H1 (cell line): Measurements from ENCODE around the gene GRID2.

Experiments used
- BRCA1 ChIP-seq: IDR thresholded peaks from 2 replicates; pipeline ENCODE4 v1.6.1; 2012; ENCODE audit warnings: low read depth, low read length, improper control_type of control experiment
- EZH2 ChIP-seq: fragments of 200-600 bp; sonication (generic); IDR thresholded peaks from 2 replicates; pipeline ENCODE4 v1.7.1; 2012; ENCODE audit warnings: low read depth, mild to moderate bottlenecking, moderate library complexity, low read length, inconsistent platforms; ENCODE audit not compliant: severe bottlenecking
- MAX ChIP-seq: IDR thresholded peaks from 2 replicates; pipeline ENCODE4 v1.6.1; 2012; ENCODE audit warnings: inconsistent platforms
- PHF8 ChIP-seq: fragments of 200-600 bp; sonication (generic); conservative IDR thresholded peaks from 2 replicates; pipeline ENCODE4 v1.7.1; 2012; ENCODE audit warnings: low read depth, mild to moderate bottlenecking, inconsistent platforms, low read length, moderate library complexity
- POLR2AphosphoS5 ChIP-seq: IDR thresholded peaks from 2 replicates; pipeline ENCODE4 v1.6.1; 2011; ENCODE audit warnings: low read depth, low read length
- SIN3A ChIP-seq, 2 experiments: IDR thresholded peaks in 1 of 2; conservative IDR thresholded peaks in 1 of 2; 2 replicates each; pipeline ENCODE4 v1.6.1; 2011 to 2012; ENCODE audit warnings: low read length in 2 of 2, improper control_type of control experiment in 1 of 2, low read depth in 1 of 2, mild to moderate bottlenecking in 1 of 2
- TEAD4 ChIP-seq: IDR thresholded peaks from 2 replicates; pipeline ENCODE4 v1.6.1; 2012; ENCODE audit warnings: low read depth, low read length, inconsistent platforms, mixed read lengths
- TF ChIP-seq, protein P1 (sequence below), 3 experiments: IDR thresholded peaks; 1 replicate in 2 of 3; 2 replicates in 1 of 3; pipeline versions ENCODE4 v1.5.1 to v1.6.1; 2011; ENCODE audit warnings: low read length in 3 of 3, mild to moderate bottlenecking in 3 of 3, inconsistent platforms in 2 of 3, low read depth in 1 of 3, moderate library complexity in 1 of 3; ENCODE audit not compliant: insufficient read depth in 1 of 3; ENCODE audit errors: control extremely low read depth in 1 of 3

DNA sequence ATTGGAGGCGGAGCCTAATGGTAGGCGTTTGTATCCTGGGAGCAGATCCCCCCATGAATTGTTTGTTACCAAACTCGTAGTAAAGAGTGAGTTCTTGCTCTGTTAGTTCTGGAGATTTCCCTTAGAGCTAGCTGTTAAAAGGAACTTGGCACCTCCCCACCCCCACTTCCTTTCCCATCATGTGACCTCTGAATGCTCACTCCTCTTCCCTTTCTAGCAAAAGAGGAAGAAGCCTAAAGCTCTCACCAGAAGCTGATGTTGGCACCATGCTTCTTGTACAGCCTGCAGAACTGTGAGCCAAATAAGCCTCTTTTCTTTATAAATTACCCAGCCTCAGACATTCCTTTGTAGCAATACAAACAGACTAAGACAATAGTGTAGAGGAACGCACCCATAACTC is 1511.0 kb downstream of the GRID2 start:
- TF ChIP-seq, protein P1, sequence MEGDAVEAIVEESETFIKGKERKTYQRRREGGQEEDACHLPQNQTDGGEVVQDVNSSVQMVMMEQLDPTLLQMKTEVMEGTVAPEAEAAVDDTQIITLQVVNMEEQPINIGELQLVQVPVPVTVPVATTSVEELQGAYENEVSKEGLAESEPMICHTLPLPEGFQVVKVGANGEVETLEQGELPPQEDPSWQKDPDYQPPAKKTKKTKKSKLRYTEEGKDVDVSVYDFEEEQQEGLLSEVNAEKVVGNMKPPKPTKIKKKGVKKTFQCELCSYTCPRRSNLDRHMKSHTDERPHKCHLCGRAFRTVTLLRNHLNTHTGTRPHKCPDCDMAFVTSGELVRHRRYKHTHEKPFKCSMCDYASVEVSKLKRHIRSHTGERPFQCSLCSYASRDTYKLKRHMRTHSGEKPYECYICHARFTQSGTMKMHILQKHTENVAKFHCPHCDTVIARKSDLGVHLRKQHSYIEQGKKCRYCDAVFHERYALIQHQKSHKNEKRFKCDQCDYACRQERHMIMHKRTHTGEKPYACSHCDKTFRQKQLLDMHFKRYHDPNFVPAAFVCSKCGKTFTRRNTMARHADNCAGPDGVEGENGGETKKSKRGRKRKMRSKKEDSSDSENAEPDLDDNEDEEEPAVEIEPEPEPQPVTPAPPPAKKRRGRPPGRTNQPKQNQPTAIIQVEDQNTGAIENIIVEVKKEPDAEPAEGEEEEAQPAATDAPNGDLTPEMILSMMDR (IDR thresholded peaks at IDR 0.05; ENCODE audit: control extremely low read depth in 1 of 3, insufficient read depth in 1 of 3, low read depth in 1 of 3, low read length in 3 of 3) = no peak
- TF ChIP-seq POLR2AphosphoS5 = no peak
- no peak for TF ChIP-seq MAX
- no peak for TF ChIP-seq PHF8
- TF ChIP-seq BRCA1 = no peak
- no peak for TF ChIP-seq EZH2
- no peak for TF ChIP-seq TEAD4
- TF ChIP-seq SIN3A (conservative IDR thresholded peaks at IDR 0.05 in 1 of 2, IDR thresholded peaks at IDR 0.05 in 1 of 2; ENCODE audit: low read depth in 1 of 2, low read length in 2 of 2) = no peak
